Measurements from ENCODE around the gene PRKN. TPM values are rescaled to one million over a fixed set of nuclear protein-coding genes. Genes with fewer than 3 reads are reported as not detected.
A peak's percentile ranks its signal among the peaks of the same experiment; 100 is the strongest.

Gene PRKN
- total and polyA plus RNA-seq, 2 experiments from 2014 or later, result 0.10 to 0.84 TPM

- Mint-ChIP-seq H3K27ac (no peak overlapping the region), H3K27me3 (ENCODE audit: insufficient read depth, low read depth, poor library complexity) (peaks cover 11% of the 10 kb centered on the region), H3K9me3 (peaks cover 12% of the 10 kb centered on the region), H3K36me3 (ENCODE audit: low read depth) (peaks cover 7% of the 10 kb centered on the region), H3K4me1 (peaks cover 47% of the 10 kb centered on the region), H3K4me3 (peak overlapping the region; percentile 6; the same call in 1 of the 3 replicates)
- ATAC-seq (peak; percentile 99), DNase-seq (ENCODE audit: low spot score) (peak; percentile 61)
- Histone ChIP-seq H3K9me2 (ENCODE audit: insufficient read depth) (no peaks in the 10 kb centered on the region), H3K4me1 (ENCODE audit: insufficient read depth) (peaks cover 23% of the 10 kb centered on the region), H3K27ac (ENCODE audit: low read depth) (no peak overlapping the region), H3K4me3 (no peak overlapping the region), H3K36me3 (ENCODE audit: insufficient read depth) (no peaks in the 10 kb centered on the region), H2AFZ (no peak overlapping the region), H3F3A (replicated peaks; ENCODE audit: low read depth) (no peaks in the 10 kb centered on the region), H3K27me3 (ENCODE audit: insufficient read depth) (no peaks in the 10 kb centered on the region), H3K4me2 (no peak overlapping the region), H3K79me2 (replicated peaks; ENCODE audit: insufficient read depth) (no peaks in the 10 kb centered on the region), H4K20me1 (replicated peaks; ENCODE audit: insufficient read depth) (no peaks in the 10 kb centered on the region)
- TF ChIP-seq CREB1 (CRISPR knock-in tag; IDR thresholded peaks at IDR 0.05; ENCODE audit: low read depth) (peak; percentile 26; the same call in 1 of the 2 replicates), JUNB (IDR thresholded peaks at IDR 0.05; ENCODE audit: unreplicated experiment) (no peak), ZNF462 (CRISPR knock-in tag; IDR thresholded peaks at IDR 0.05) (0 out of 2 replicates have a peak, but pooled peaks have one; percentile 34), POLR2AphosphoS5 (IDR thresholded peaks at IDR 0.05; ENCODE audit: low read depth) (no peak)
These were observed 780.2 kb downstream of the PRKN start for GRCh38 chr6:161947371-161947770.

- peaks cover 7% of the 10 kb centered on the region for H3K36me3 Mint-ChIP-seq (ENCODE audit: low read depth)
- peaks cover 12% of the 10 kb centered on the region for H3K9me3 Mint-ChIP-seq
- Histone ChIP-seq H3K27me3 (ENCODE audit: insufficient read depth) (no peaks in the 10 kb centered on the region), H3F3A (replicated peaks; ENCODE audit: low read depth) (no peaks in the 10 kb centered on the region), H3K9me2 (ENCODE audit: insufficient read depth) (no peaks in the 10 kb centered on the region), H3K4me1 (ENCODE audit: insufficient read depth) (peaks cover 23% of the 10 kb centered on the region), H4K20me1 (replicated peaks; ENCODE audit: insufficient read depth) (no peaks in the 10 kb centered on the region), H2AFZ (no peak overlapping the region), H3K27ac (ENCODE audit: low read depth) (no peak overlapping the region), H3K4me3 (no peak overlapping the region), H3K79me2 (replicated peaks; ENCODE audit: insufficient read depth) (no peaks in the 10 kb centered on the region), H3K36me3 (ENCODE audit: insufficient read depth) (no peaks in the 10 kb centered on the region), H3K4me2 (no peak overlapping the region)
- no peak for TF ChIP-seq CTCF (conservative IDR thresholded peaks at IDR 0.05; ENCODE audit: low read depth in 2 of 2)
- TF ChIP-seq POLR2AphosphoS5 (IDR thresholded peaks at IDR 0.05; ENCODE audit: low read depth), result no peak
- no peak for TF ChIP-seq ETS1 (IDR thresholded peaks at IDR 0.05)
- no peak for TF ChIP-seq EZH2 (IDR thresholded peaks at IDR 0.05; ENCODE audit: low read depth, unreplicated experiment)
- no peak for TF ChIP-seq EZH2phosphoT487 (IDR thresholded peaks at IDR 0.05; ENCODE audit: unreplicated experiment)
- TF ChIP-seq CREB1 (CRISPR knock-in tag; IDR thresholded peaks at IDR 0.05; ENCODE audit: low read depth), result no peak
- TF ChIP-seq REST (IDR thresholded peaks at IDR 0.05; ENCODE audit: unreplicated experiment), result no peak
- no peak overlapping the region for H3K27ac Mint-ChIP-seq
- DNase-seq (ENCODE audit: low spot score) (no peak), ATAC-seq (no peak)
- no peak overlapping the region for H3K4me3 Mint-ChIP-seq
- peaks cover 11% of the 10 kb centered on the region for H3K27me3 Mint-ChIP-seq (ENCODE audit: insufficient read depth, low read depth, poor library complexity)
- peaks cover 48% of the 10 kb centered on the region for H3K4me1 Mint-ChIP-seq
These were observed 781.1 kb downstream of the PRKN start for GRCh38 chr6:161946461-161946860.

Measured in GM23338 (cell line).